IMR-90 (cell line): Measurements from ENCODE around the gene NDUFS2. TPM values are rescaled to one million over a fixed set of nuclear protein-coding genes. Genes with fewer than 3 reads are reported as not detected.

Experiments used
- ATAC-seq: fragments of 200-7000 bp; cut with Tn5 transposase; 2 replicates; pipeline ENCODE4 v1.9.1; 2020; ENCODE audit warnings: low read depth, mild to moderate bottlenecking, moderate library complexity
- BruUV-seq: library from RNA; stranded (reverse); fragments of 400-500 nt; replicated peaks from 2 replicates; lab custom pipeline; 2021; lab: Mats Ljungman, UMichigan
- CTCF ChIA-PET: fragments of 300-600 bp; formaldehyde crosslinking; extraction: SDS; loops from one replicate; lab custom pipeline; 2021; ENCODE audit warnings: antibody characterized with exemption; lab: Yijun Ruan, JAX
- POLR2A ChIA-PET: fragments of 300-600 bp; sonication (Branson Sonifier 250); formaldehyde crosslinking; loops from one replicate; lab custom pipeline; 2022; ENCODE audit warnings: antibody characterized with exemption; ENCODE audit not compliant: unreplicated experiment; lab: Charles Lee
- DNase-seq: peaks from one replicate; pipeline ENCODE4 v3.0.0; 2013
- H2AFZ ChIP-seq: replicated peaks from 2 replicates; pipeline ENCODE3; 2013; ENCODE audit warnings: low read length, mild to moderate bottlenecking; ENCODE audit not compliant: poor library complexity
- H2AK5ac ChIP-seq: 2 replicates; pipeline ENCODE4 v1.6.1; 2013; ENCODE audit warnings: low read depth, low read length, inconsistent platforms
- H2AK9ac ChIP-seq: replicated peaks from 2 replicates; pipeline ENCODE3; 2013; ENCODE audit warnings: mild to moderate bottlenecking, low read depth, low read length, moderate library complexity; ENCODE audit not compliant: poor library complexity
- H2BK120ac ChIP-seq: 2 replicates; pipeline ENCODE4 v1.6.1; 2013; ENCODE audit warnings: low read depth, low read length, inconsistent platforms
- H2BK15ac ChIP-seq: 3 replicates; pipeline ENCODE4 v1.6.1; 2013; ENCODE audit warnings: low read depth, low read length, inconsistent platforms
- H2BK20ac ChIP-seq: 2 replicates; pipeline ENCODE4 v1.6.1; 2013; ENCODE audit warnings: low read depth, mild to moderate bottlenecking, inconsistent platforms, low read length, moderate library complexity
- H2BK5ac ChIP-seq: 2 replicates; pipeline ENCODE4 v1.6.1; 2013; ENCODE audit warnings: mild to moderate bottlenecking, low read depth, low read length, inconsistent platforms; ENCODE audit not compliant: poor library complexity, severe bottlenecking
- H3K14ac ChIP-seq: replicated peaks from 2 replicates; pipeline ENCODE4 v1.6.1; 2013; ENCODE audit warnings: low read depth, low read length, inconsistent platforms
- H3K18ac ChIP-seq: 2 replicates; pipeline ENCODE4 v1.6.1; 2013; ENCODE audit warnings: low read depth, low read length, control low read depth
- H3K23ac ChIP-seq: 2 replicates; pipeline ENCODE4 v1.6.1; 2013; ENCODE audit warnings: low read depth, low read length, inconsistent platforms
- H3K27ac ChIP-seq: 2 replicates; pipeline ENCODE4 v1.5.1; 2013; ENCODE audit warnings: mild to moderate bottlenecking, control low read depth, low read length; ENCODE audit not compliant: insufficient read depth
- H3K27me3 ChIP-seq: 2 replicates; pipeline ENCODE4 v1.6.1; 2013; ENCODE audit warnings: low read length; ENCODE audit not compliant: control insufficient read depth, insufficient read depth
- H3K36me3 ChIP-seq: 2 replicates; pipeline ENCODE4 v1.6.1; 2013; ENCODE audit warnings: low read length, mixed read lengths; ENCODE audit not compliant: control insufficient read depth, insufficient read depth
- H3K4ac ChIP-seq: 2 replicates; pipeline ENCODE4 v1.6.1; 2013; ENCODE audit warnings: low read depth, low read length, inconsistent platforms
- H3K4me1 ChIP-seq: 2 replicates; pipeline ENCODE4 v1.6.1; 2013; ENCODE audit warnings: low read length, mixed read lengths; ENCODE audit not compliant: control insufficient read depth, insufficient read depth
- H3K4me2 ChIP-seq: 2 replicates; pipeline ENCODE4 v1.6.1; 2013; ENCODE audit warnings: low read depth, mild to moderate bottlenecking, control low read depth, low read length, moderate library complexity
- H3K4me3 ChIP-seq: 2 replicates; pipeline ENCODE4 v1.5.1; 2013; ENCODE audit warnings: low read depth, mild to moderate bottlenecking, control low read depth, low read length, moderate library complexity; ENCODE audit not compliant: insufficient read depth
- H3K56ac ChIP-seq: 2 replicates; pipeline ENCODE4 v1.6.1; 2013; ENCODE audit warnings: low read length, inconsistent platforms; ENCODE audit not compliant: insufficient read depth; ENCODE audit errors: extremely low read depth
- H3K79me1 ChIP-seq, 2 experiments: 2 replicates each; pipeline ENCODE4 v1.6.1; 2013; ENCODE audit warnings: low read length in 2 of 2, inconsistent platforms in 1 of 2, low read depth in 1 of 2
- H3K9ac ChIP-seq: 2 replicates; pipeline ENCODE4 v1.6.1; 2013; ENCODE audit warnings: low read depth, low read length, control low read depth
- H3K9me1 ChIP-seq: 2 replicates; pipeline ENCODE4 v1.6.1; 2013; ENCODE audit warnings: low read length, inconsistent platforms; ENCODE audit not compliant: insufficient read depth
- H3K9me3 ChIP-seq: 2 replicates; pipeline ENCODE4 v1.6.1; 2013; ENCODE audit warnings: low read length; ENCODE audit not compliant: control insufficient read depth, insufficient read depth
- H4K20me1 ChIP-seq: 2 replicates; pipeline ENCODE4 v1.6.1; 2013; ENCODE audit warnings: low read length, inconsistent platforms; ENCODE audit not compliant: insufficient read depth
- H4K5ac ChIP-seq: 2 replicates; pipeline ENCODE4 v1.6.1; 2013; ENCODE audit warnings: mild to moderate bottlenecking, low read depth, low read length, control low read depth
- H4K8ac ChIP-seq, 2 experiments: 2 replicates each; pipeline ENCODE4 v1.6.1; 2013; ENCODE audit warnings: low read depth in 2 of 2, low read length in 2 of 2, control low read depth in 1 of 2, inconsistent platforms in 1 of 2
- H4K91ac ChIP-seq: 2 replicates; pipeline ENCODE4 v1.6.1; 2013; ENCODE audit warnings: low read depth, low read length, inconsistent platforms; ENCODE audit not compliant: insufficient read depth
- BHLHE40 ChIP-seq: fragments of 150-350 bp; IDR thresholded peaks from 2 replicates; pipeline ENCODE4 v1.6.1; 2016; ENCODE audit warnings: mild to moderate bottlenecking, low read depth, low read length
- CEBPB ChIP-seq: IDR thresholded peaks from 2 replicates; pipeline ENCODE4 v1.6.1; 2012; ENCODE audit warnings: low read depth, low read length, improper control_type of control experiment
- CHD1 ChIP-seq: IDR thresholded peaks from 2 replicates; pipeline ENCODE4 v1.6.1; 2012; ENCODE audit warnings: low read depth, low read length, improper control_type of control experiment
- ELK1 ChIP-seq: fragments of 150-350 bp; IDR thresholded peaks from 2 replicates; pipeline ENCODE4 v1.6.1; 2016; ENCODE audit warnings: low read depth, mild to moderate bottlenecking, low read length, moderate library complexity, borderline replicate concordance
- FOS ChIP-seq: fragments of 150-350 bp; IDR thresholded peaks from 2 replicates; pipeline ENCODE4 v1.6.1; 2016; ENCODE audit warnings: low read depth, low read length
- MXI1 ChIP-seq: IDR thresholded peaks from 2 replicates; pipeline ENCODE4 v1.6.1; 2012; ENCODE audit warnings: low read depth, mild to moderate bottlenecking, low read length, moderate library complexity, borderline replicate concordance
- NFE2L2 ChIP-seq: fragments of 150-350 bp; IDR thresholded peaks from 2 replicates; pipeline ENCODE4 v1.6.1; 2016; ENCODE audit warnings: low read depth, mild to moderate bottlenecking, low read length
- RAD21 ChIP-seq: IDR thresholded peaks from 2 replicates; pipeline ENCODE4 v1.6.1; 2012; ENCODE audit warnings: low read length, improper control_type of control experiment
- RCOR1 ChIP-seq: IDR thresholded peaks from 2 replicates; pipeline ENCODE4 v1.6.1; 2012; ENCODE audit warnings: mild to moderate bottlenecking, low read length, improper control_type of control experiment; ENCODE audit not compliant: insufficient replicate concordance
- RFX5 ChIP-seq: IDR thresholded peaks from 2 replicates; pipeline ENCODE4 v1.8.0; 2012; ENCODE audit warnings: low read depth, mild to moderate bottlenecking, low read length, moderate library complexity
- SMC3 ChIP-seq: fragments of 150-350 bp; IDR thresholded peaks from 2 replicates; pipeline ENCODE4 v1.6.1; 2016; ENCODE audit warnings: low read depth, mild to moderate bottlenecking, antibody characterized with exemption, low read length, moderate library complexity
- WGBS, 2 experiments: methylation state at CpG; one replicate each; pipeline versions ENCODE4 v1.1.5 to v1.1.7; 2013; ENCODE audit warnings: missing lambda C conversion rate in 2 of 2; ENCODE audit not compliant: insufficient read length in 1 of 2; ENCODE audit errors: extremely low coverage in 2 of 2; 5-methylcytosine and 5-hydroxymethylcytosine counted together
- dilution Hi-C: fragments of 300-500 bp; cut with HindIII; formaldehyde crosslinking; loops from one replicate; pipeline ENCODE4 v1.14.3; 2018; ENCODE audit warnings: low sequenced_read_pairs; ENCODE audit not compliant: unreplicated experiment
- in situ Hi-C: fragments of 300-500 bp; cut with MboI; formaldehyde crosslinking; loops from 3 replicates; pipeline ENCODE4 v1.14.3; 2019; ENCODE audit warnings: low sequenced_read_pairs, inconsistent platforms, mixed read lengths
- intact Hi-C: fragments of 100-400 bp; cut with micrococcal nuclease; formaldehyde crosslinking; loops from 2 replicates; pipeline ENCODE4 v1.10.0; 2022
- polyA plus RNA-seq, 3 experiments: library from polyadenylated mRNA; depleted of rRNA; stranded (reverse); fragments of >200 nt; gene quantifications; 2 replicates each; pipeline ENCODE4 v1.2.3, GENCODE V29; 2012; ENCODE audit warnings: low replicate concordance in 1 of 3
- total RNA-seq: library from RNA; depleted of rRNA; stranded (reverse); fragments of >200 nt; gene quantifications from 2 replicates; pipeline ENCODE4 v1.2.3, GENCODE V29; 2012
- TF ChIP-seq, protein P1 (sequence below): conservative IDR thresholded peaks from 2 replicates; pipeline ENCODE4 v1.5.1; 2012; ENCODE audit warnings: mild to moderate bottlenecking, low read depth, low read length, improper control_type of control experiment
- TF ChIP-seq, protein P2 (sequence below): fragments of 150-350 bp; IDR thresholded peaks from 2 replicates; pipeline ENCODE4 v1.6.1; 2017; ENCODE audit warnings: mild to moderate bottlenecking, antibody characterized with exemption, low read length, low read depth

Gene NDUFS2
- total and polyA plus RNA-seq, 2 of the 4 experiments (the other 2 are of a cell fraction): 85.5 to 101 TPM

- CTCF ChIA-PET: no interaction called here
- WGBS, 2 experiments: 50% methylated on average over 1 of the region's 4 CpGs; no CpG with 5 or more reads in 1 of the 2 experiments
- POLR2A ChIA-PET: no interaction called here
- Histone ChIP-seq H2AK9ac (no peak overlapping the region), H2BK120ac (no peak overlapping the region), H2AK5ac (no peak overlapping the region), H3K4me1 (peaks cover 21% of the 10 kb centered on the region), H3K9ac (no peak overlapping the region), H2AFZ (no peak overlapping the region), H3K9me3 (no peaks in the 10 kb centered on the region), H4K8ac (no peak overlapping the region), H3K18ac (no peak overlapping the region), H3K4me2 (no peak overlapping the region), H3K36me3 (no peaks in the 10 kb centered on the region), H3K79me1 (no peaks in the 10 kb centered on the region; a peak in 1 of 4 replicates), H2BK15ac (no peak overlapping the region), H3K4ac (no peak overlapping the region), H3K27me3 (no peaks in the 10 kb centered on the region), H3K9me1 (peaks cover 12% of the 10 kb centered on the region; the same call in 1 of the 2 replicates), H4K5ac (no peak overlapping the region), H4K20me1 (no peaks in the 10 kb centered on the region), H3K27ac (no peak overlapping the region), H3K4me3 (no peak overlapping the region), H3K14ac (no peak overlapping the region), H3K56ac (no peak overlapping the region), H2BK5ac (no peak overlapping the region), H2BK20ac (no peak overlapping the region), H3K23ac (no peak overlapping the region), H4K91ac (no peak overlapping the region)
- in situ Hi-C loops (no loop called here), dilution Hi-C loops (no loop called here), intact Hi-C loops (no loop called here)
- DNase-seq (no peak), ATAC-seq (no peak)
- TF ChIP-seq RAD21 (no peak), MXI1 (no peak), CEBPB (no peak), ELK1 (no peak), RFX5 (no peak), CHD1 (no peak), BHLHE40 (no peak), RCOR1 (no peak), FOS (no peak), NFE2L2 (no peak), SMC3 (no peak)
- TF ChIP-seq, protein P1, sequence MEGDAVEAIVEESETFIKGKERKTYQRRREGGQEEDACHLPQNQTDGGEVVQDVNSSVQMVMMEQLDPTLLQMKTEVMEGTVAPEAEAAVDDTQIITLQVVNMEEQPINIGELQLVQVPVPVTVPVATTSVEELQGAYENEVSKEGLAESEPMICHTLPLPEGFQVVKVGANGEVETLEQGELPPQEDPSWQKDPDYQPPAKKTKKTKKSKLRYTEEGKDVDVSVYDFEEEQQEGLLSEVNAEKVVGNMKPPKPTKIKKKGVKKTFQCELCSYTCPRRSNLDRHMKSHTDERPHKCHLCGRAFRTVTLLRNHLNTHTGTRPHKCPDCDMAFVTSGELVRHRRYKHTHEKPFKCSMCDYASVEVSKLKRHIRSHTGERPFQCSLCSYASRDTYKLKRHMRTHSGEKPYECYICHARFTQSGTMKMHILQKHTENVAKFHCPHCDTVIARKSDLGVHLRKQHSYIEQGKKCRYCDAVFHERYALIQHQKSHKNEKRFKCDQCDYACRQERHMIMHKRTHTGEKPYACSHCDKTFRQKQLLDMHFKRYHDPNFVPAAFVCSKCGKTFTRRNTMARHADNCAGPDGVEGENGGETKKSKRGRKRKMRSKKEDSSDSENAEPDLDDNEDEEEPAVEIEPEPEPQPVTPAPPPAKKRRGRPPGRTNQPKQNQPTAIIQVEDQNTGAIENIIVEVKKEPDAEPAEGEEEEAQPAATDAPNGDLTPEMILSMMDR: no peak
- TF ChIP-seq, protein P2, sequence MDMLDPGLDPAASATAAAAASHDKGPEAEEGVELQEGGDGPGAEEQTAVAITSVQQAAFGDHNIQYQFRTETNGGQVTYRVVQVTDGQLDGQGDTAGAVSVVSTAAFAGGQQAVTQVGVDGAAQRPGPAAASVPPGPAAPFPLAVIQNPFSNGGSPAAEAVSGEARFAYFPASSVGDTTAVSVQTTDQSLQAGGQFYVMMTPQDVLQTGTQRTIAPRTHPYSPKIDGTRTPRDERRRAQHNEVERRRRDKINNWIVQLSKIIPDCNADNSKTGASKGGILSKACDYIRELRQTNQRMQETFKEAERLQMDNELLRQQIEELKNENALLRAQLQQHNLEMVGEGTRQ: no peak
- no TSS peak for BruUV-seq
Measured at GRCh38 chr1:161195171-161195570, 7.0 kb upstream of the NDUFS2 start.
